GM19438 (cell line): ENCODE results near the gene C9orf43.

Experiments used
- ATAC-seq: cut with Tn5 transposase; IDR thresholded peaks from one replicate; pipeline ENCODE4 v1.9.1; 2021; ENCODE audit warnings: low read depth; ENCODE audit not compliant: unreplicated experiment

C9orf43 gene

DNA sequence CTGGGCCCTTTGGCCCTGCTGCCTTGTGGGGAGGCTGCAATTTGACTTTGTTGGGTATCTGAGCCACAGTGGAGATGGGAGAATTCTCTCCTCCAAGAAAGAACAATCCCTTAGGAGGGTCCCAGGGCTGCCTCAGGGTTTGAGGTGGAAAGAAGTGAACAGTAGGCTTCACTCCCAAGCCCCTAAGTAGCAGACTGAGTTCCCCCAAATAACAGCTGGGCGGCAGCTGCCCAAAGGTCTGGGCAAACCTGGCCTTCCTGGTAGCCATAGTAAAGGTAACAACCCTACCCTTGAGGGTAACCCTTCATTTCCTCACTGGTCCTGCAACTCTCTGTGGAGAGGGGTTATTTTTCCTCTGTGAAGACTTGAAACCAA, 53.7 kb downstream of the C9orf43 start:
- no peak for ATAC-seq

DNA sequence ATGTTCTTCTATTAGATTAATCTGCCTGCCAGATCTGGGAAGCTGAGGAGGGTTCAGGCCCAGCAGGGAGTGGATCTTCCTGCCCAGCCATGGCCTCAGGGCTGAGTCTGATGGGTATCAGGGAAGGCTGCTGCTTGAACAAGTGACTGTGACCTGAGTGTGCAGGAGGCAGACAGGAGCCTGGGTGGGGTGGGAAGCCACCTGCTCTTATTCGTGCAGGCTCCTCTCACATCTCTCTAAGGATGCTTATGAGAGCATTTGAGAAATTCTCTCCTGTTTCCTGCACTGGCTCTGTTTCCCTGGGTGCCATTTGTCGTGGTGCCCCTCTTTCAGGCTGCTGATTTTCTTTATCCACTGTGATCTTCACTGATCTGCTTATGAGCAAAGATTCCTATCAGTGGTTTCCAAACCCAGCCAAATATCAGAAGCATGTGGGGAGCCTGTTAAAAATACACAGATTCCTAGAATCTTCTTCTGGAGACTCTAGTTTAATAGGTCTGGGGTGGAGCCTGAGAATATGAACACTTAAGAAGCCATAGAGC, 55.1 kb downstream of the C9orf43 start:
- ATAC-seq, result no peak

DNA sequence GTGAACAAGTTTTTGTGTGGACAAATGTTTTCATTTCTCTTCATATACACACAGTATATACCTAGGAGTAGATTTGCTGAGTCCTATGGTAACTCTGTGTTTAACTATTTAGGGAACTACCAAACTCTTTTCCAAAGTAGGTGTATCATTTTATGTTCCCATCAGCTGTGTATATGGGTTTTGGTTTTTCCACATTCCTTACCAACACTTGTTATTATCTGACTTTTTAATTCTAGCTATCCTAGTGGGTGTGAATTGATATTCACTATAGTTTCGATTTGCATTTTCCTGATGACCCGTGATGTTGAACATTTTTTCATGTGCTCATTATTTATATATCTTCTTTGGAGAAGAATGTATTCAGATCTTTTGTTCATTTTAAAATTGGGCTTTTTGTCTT, 56.6 kb downstream of the C9orf43 start:
- no peak for ATAC-seq

DNA sequence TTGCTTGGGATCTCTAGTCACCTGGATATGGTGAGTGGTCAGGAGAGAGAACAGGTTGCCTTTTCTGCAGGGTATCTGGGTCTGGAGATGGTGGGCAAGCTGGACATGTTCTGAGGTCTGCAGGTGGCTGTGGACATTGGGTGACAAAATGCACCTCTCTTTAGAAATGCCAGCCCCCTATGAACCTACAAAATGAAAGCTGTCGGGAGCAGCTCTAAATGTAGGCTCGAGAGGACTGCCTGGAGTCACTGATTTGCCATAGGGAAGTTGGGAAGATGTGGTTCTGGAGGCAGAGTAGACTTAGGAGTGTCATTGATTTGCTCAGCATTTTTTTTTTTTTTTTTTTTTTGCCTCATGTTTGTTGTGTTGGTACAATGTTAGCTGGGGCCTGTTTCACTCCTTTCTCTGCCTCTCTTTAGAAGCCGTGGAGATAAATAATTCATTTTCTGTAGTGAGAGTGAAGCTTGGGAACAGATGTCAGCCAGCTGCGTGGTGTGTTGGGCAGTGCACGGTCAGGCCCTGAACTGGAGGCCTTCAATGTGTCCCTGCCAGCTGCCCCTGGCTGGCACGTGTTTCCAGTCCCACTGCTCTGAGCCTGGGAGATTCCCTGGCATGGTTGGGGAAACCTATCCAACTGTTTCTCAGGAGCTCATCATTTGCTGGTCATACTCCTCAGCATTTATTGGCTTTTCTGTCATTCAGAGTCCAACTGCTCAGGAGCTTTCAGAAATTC, 58.3 kb downstream of the C9orf43 start:
- ATAC-seq, result no peak

DNA sequence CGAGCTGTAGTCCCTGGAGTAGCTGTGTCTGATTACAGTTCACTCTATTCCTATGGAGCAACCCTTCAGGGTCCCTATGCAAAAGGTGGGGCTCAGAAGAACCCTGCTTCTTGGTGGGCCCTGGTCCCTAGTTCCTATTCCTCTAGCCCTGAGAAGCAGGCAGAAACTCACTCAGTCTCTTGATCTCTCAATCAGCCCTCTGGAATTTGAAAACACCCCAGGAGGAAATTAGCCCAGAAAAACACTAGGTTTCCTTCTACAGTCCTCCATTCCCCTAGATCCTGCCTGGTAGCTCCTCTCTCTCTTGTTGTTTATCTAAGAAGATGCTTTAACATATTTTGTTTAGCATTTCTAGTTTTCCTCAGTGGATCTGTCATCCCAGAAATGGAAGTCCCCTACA, 60.6 kb downstream of the C9orf43 start:
- no peak for ATAC-seq

DNA sequence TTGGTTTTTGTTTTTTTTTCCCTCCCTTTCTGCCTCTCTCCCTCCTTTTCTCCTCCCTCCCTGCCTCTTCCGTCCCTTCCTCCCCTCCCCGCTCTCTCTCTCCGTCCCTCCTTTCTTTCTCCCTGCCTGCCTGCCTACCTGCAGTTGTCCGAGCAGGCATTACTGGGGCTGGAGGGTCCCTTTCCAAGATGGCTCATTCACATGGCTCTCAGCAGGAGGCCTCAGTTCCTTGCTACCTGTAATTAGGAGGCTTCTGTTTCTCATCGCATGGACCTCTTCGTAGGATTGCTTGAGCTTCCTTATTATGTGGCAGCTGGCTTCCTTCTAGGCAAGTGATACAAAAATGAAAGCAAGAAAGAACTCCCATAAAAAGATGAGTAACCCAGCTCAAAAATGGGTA, 61.0 kb downstream of the C9orf43 start:
- ATAC-seq, result no peak

DNA sequence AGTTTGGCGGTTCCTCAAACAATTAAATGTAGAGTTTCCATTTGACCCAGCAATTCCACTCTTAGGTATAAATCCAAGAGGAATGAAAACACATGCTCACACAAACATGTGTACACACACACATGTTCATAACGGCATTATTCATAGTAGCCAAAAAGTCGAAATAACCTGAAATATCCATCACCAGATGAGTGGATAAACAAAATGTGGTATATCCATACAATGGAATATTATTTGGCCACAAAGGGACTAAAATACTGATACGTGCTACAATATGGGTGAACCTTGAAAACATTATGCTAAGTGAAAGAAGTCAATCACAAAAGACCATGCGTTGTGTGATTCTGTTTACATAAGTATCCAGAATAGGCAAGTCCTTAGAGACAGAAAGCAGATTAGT, 61.7 kb downstream of the C9orf43 start:
- ATAC-seq, result no peak

DNA sequence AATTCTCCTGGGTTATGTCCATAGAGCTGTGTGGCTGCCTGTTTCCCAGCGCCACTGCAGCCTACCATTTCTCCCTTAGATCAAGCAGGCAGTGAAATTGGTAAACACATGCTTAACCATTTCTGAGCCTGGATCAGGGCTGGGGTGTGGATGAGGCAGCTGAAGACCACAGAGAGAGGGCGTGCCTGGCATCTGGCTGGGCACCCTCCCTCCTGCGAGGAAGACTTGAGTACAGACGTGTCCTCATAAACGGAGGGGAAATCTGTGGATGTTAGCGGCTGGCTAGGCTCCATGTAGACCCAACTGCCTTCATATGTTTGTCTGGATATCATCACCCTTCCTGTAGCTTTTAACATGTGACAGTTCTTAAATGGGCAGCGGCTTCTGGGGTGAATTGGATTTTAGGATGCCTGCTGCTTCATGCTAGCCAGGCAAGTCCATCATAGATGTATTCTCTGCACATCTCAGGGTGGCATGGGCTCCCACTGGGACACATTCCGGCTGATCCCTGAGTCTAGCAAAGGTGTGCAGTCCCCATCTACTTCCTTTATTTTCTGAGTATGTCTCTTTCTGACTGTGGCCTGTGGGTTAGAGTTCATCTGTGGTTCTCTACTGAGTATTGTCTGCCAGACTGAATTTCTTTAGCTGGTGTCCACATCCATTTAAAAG, 63.9 kb downstream of the C9orf43 start:
- no peak for ATAC-seq

DNA sequence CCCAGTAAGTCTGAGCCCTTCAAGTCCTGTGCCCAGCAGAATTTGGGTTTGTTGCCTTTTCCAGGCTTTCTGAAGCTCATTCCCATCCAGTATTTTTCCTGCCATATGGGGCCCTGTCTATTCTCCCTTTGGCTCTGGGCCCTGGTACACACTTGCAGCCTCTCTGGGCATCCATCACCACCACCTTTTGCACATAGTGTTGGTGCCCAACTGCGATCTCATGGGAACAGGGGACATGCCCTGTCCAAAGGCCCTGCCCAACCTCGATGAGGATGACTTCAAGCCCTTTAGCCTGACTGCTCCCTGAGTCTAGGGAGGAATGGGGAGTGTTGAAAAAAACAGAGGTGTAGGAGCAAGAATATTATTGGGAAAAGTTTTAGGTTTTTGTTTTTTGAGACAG, 64.5 kb downstream of the C9orf43 start:
- no peak for ATAC-seq

DNA sequence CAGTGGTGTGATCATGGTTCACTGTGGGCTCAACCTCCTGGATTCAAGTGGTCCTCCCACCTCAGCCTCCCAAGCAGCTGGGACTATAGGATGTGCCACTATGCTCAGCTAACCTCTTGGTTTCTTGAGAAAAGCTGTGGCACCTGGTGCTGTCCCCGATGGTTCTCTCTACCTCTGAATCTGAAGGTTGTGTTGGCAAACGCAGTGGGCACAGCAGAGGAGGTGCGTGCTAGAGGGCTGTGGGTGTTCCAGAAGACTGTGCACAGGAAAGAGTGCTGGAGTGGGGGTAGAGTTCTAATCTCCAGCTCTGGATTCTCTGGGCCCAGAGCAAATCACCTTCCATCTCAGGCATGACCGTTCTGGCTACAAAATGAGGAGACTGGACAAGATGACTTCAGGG, 65.4 kb downstream of the C9orf43 start:
- no peak for ATAC-seq

DNA sequence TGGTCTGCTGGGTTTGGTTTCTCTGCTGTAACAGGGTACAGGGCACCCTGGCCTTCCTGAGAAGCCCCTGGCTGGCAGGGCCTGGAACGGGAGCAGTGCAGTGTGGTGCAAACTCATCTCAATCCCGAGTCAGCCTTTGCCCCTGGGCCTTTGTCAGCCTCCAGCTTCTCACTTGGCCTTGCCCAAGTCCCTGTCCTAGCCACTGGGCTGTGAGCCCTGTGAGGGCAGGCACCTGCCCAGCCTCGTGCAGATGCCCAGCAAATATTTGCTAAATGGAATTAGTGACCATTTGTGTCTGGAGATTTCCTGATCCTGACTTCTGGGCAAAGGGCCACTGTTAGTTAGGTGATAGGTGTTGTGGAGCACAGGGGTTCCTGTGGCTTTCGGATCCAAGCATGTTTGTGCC, 66.0 kb downstream of the C9orf43 start:
- ATAC-seq, result no peak

DNA sequence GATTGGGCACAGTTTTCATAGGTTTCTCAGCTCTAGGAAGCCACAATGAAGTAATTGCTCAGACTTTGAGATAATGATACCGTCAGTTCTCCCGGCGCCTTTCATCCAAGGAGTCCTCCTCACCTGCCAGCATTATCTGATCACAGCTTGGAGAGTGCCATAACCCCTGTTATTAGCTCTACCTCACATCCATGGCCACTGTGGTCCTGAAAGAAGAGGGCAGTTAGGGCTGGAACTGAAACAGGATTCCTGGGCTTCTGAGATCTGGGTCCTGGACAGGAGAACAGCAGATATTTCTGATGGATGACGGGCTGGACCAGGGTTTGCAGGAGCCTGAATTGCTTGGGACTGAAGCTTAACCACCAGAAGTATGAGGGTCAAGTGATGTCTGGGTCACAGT, 66.5 kb downstream of the C9orf43 start:
- ATAC-seq, result no peak

DNA sequence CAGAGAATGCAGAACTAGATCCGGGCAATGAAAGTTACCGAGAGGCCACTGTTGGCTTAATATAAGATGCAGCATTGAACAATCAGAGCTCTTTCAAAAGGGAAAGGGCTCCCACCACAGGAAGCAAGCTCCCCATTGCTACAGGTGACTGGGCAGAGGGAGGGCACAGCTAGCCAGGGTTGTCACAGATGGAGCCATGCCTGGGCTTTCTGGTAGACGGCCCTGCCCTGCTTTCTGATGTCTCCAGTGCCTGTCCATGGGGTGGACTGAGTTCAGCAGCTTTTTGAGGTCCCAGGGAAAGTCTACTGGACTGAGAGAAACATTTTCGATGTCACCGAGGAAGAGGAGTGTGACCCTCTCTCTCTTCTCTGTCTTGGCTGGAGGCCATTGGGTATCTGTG, 67.1 kb downstream of the C9orf43 start:
- ATAC-seq, result no peak

DNA sequence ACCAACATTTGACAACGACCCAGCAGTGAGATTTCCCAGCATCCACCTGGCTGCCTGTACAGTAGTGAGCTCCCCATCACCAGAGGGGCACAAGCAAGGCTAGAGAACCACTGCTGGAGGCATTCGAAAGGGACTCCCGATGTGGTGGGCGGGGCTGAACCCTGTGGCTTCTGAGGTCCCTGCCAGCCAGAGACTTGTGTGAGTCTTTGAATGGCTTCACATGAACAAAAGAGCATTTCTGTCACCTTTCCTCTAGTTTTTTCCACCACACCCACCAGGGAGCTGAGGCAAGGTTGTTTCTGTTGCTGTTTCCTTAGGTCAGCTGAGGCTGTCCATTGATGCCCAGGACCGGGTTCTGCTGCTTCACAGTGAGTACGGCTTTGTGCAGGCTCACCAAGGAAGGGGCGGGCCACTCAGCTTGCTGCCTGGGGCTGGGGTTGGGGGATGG, 68.7 kb downstream of the C9orf43 start:
- no peak for ATAC-seq
